Measurements from ENCODE around the gene LAPTM4A. TPM values are rescaled to one million over a fixed set of nuclear protein-coding genes. Genes with fewer than 3 reads are reported as not detected.

Gene LAPTM4A
- total RNA-seq, 1 donor from 2014 or later, result 300 TPM

- Histone ChIP-seq H3K27me3 (ENCODE audit: insufficient read depth, low read length) (peaks cover 10% of the 10 kb centered on the region), H3K9ac (ENCODE audit: low read length) (peak within 1 kb of the TSS; percentile 67), H3K4me3 (ENCODE audit: insufficient read depth, low read depth, low read length) (peak within 1 kb of the TSS; percentile 54), H3K9me3 (ENCODE audit: insufficient read depth, low read depth, low read length) (no peaks in the 10 kb centered on the region), H3K4me1 (ENCODE audit: insufficient read depth, low read length) (peaks cover 5% of the 10 kb centered on the region), H2AFZ (ENCODE audit: low read depth, low read length) (peak within 1 kb of the TSS; percentile 92), H4K20me1 (ENCODE audit: insufficient read depth, low read length) (no peaks in the 10 kb centered on the region), H3K36me3 (ENCODE audit: insufficient read depth, low read length) (no peaks in the 10 kb centered on the region), H3K4me2 (ENCODE audit: low read length) (peak within 1 kb of the TSS; percentile 87), H3K27ac (ENCODE audit: low read depth, low read length) (no peak within 1 kb of the TSS), H3K79me2 (ENCODE audit: insufficient read depth, low read length) (no peaks in the 10 kb centered on the region)
- Mint-ChIP-seq H3K27me3 (ENCODE audit: low read depth, unreplicated experiment) (peaks cover 15% of the 10 kb centered on the region), H3K27ac (ENCODE audit: unreplicated experiment) (peak within 1 kb of the TSS; percentile 90), H3K4me1 (ENCODE audit: low read depth, unreplicated experiment) (no peaks in the 10 kb centered on the region), H3K9me3 (ENCODE audit: unreplicated experiment) (peaks cover 3% of the 10 kb centered on the region), H3K4me3 (ENCODE audit: unreplicated experiment) (peak within 1 kb of the TSS; percentile 87), H3K36me3 (ENCODE audit: low read depth, unreplicated experiment) (no peaks in the 10 kb centered on the region)
- peak; percentile 32 for DNase-seq (ENCODE audit: low read depth)
- TF ChIP-seq EZH2 (IDR thresholded peaks at IDR 0.05; ENCODE audit: insufficient read depth, low read length), result peak; percentile 34
- TF ChIP-seq, protein P1, sequence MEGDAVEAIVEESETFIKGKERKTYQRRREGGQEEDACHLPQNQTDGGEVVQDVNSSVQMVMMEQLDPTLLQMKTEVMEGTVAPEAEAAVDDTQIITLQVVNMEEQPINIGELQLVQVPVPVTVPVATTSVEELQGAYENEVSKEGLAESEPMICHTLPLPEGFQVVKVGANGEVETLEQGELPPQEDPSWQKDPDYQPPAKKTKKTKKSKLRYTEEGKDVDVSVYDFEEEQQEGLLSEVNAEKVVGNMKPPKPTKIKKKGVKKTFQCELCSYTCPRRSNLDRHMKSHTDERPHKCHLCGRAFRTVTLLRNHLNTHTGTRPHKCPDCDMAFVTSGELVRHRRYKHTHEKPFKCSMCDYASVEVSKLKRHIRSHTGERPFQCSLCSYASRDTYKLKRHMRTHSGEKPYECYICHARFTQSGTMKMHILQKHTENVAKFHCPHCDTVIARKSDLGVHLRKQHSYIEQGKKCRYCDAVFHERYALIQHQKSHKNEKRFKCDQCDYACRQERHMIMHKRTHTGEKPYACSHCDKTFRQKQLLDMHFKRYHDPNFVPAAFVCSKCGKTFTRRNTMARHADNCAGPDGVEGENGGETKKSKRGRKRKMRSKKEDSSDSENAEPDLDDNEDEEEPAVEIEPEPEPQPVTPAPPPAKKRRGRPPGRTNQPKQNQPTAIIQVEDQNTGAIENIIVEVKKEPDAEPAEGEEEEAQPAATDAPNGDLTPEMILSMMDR (IDR thresholded peaks at IDR 0.05; ENCODE audit: insufficient read depth, low read depth, low read length), result no peak
- no peak for FAIRE-seq
Observed at GRCh38 chr2:20012282-20013125, 38.9 kb downstream of the LAPTM4A start, which contains the start of gene MATN3. MATN3 (minus strand) TSS chr2:20012668; CDS start chr2:20012631, 37 bp downstream.

GRCh38 chr2:20012032-20012281 lies 39.5 kb downstream of the LAPTM4A start:
- no peak for FAIRE-seq
- Mint-ChIP-seq H3K27me3 (ENCODE audit: low read depth, unreplicated experiment) (peaks cover 15% of the 10 kb centered on the region), H3K9me3 (ENCODE audit: unreplicated experiment) (peaks cover 3% of the 10 kb centered on the region), H3K27ac (ENCODE audit: unreplicated experiment) (peak overlapping the region; percentile 50), H3K4me3 (ENCODE audit: unreplicated experiment) (peak overlapping the region; percentile 82), H3K36me3 (ENCODE audit: low read depth, unreplicated experiment) (no peaks in the 10 kb centered on the region), H3K4me1 (ENCODE audit: low read depth, unreplicated experiment) (no peaks in the 10 kb centered on the region)
- peak overlapping the region; percentile 80 for H2AFZ ChIP-seq (ENCODE audit: low read depth, low read length)
- no peak for DNase-seq (ENCODE audit: low read depth)
- no peak overlapping the region for H3K27ac ChIP-seq (ENCODE audit: low read depth, low read length)
- H3K4me3 ChIP-seq (ENCODE audit: insufficient read depth, low read depth, low read length), result peak overlapping the region; percentile 38
- H3K36me3 ChIP-seq (ENCODE audit: insufficient read depth, low read length), result no peaks in the 10 kb centered on the region
- TF ChIP-seq, protein P1 (IDR thresholded peaks at IDR 0.05; ENCODE audit: insufficient read depth, low read depth, low read length), result no peak
- TF ChIP-seq EZH2 (IDR thresholded peaks at IDR 0.05; ENCODE audit: insufficient read depth, low read length), result no peak
- H3K9me3 ChIP-seq (ENCODE audit: insufficient read depth, low read depth, low read length), result no peaks in the 10 kb centered on the region
- peak overlapping the region; percentile 67 for H3K9ac ChIP-seq (ENCODE audit: low read length)
- peaks cover 10% of the 10 kb centered on the region for H3K27me3 ChIP-seq (ENCODE audit: insufficient read depth, low read length)
- no peaks in the 10 kb centered on the region for H3K79me2 ChIP-seq (ENCODE audit: insufficient read depth, low read length)
- peak overlapping the region; percentile 87 for H3K4me2 ChIP-seq (ENCODE audit: low read length)
- no peaks in the 10 kb centered on the region for H4K20me1 ChIP-seq (ENCODE audit: insufficient read depth, low read length)
- peaks cover 5% of the 10 kb centered on the region for H3K4me1 ChIP-seq (ENCODE audit: insufficient read depth, low read length)
